GM03348 (cell line): ENCODE data around the gene CCDC74A.
"Not testable (repeated sequence)": the region's sequence is repeated elsewhere in the genome, so short reads cannot be mapped to it uniquely, and the experiment has no call there.

ENCODE experiments used
- DNase-seq: peaks from one replicate; pipeline ENCODE4 v3.0.0; 2012; ENCODE audit warnings: low spot score

Gene CCDC74A

GRCh38 chr2:131527131-131528001 is at the start of gene CCDC74A:
TSS of gene CCDC74A (plus strand) at chr2:131527888. CDS start at chr2:131527971, 83 bp downstream.
- not testable (repeated sequence) for DNase-seq

GRCh38 chr2:131478074-131478849 is 49.4 kb upstream of the CCDC74A start:
- not testable (repeated sequence) for DNase-seq

GRCh38 chr2:131478850-131479461 is 48.7 kb upstream of the CCDC74A start:
- DNase-seq, result not testable (repeated sequence)

GRCh38 chr2:131480351-131480750 is 47.3 kb upstream of the CCDC74A start:
- DNase-seq, result not testable (repeated sequence)

- not testable (repeated sequence) for DNase-seq
These were observed 45.1 kb upstream of the CCDC74A start for GRCh38 chr2:131482506-131483155.

GRCh38 chr2:131483981-131484820 is 43.5 kb upstream of the CCDC74A start:
- DNase-seq, result not testable (repeated sequence)

- not testable (repeated sequence) for DNase-seq
These were observed 42.7 kb upstream of the CCDC74A start for GRCh38 chr2:131484906-131485460.

- not testable (repeated sequence) for DNase-seq
These were observed 41.3 kb upstream of the CCDC74A start for GRCh38 chr2:131486201-131486902.

- DNase-seq, result no peak
These were observed 39.1 kb upstream of the CCDC74A start for GRCh38 chr2:131488306-131489205.

GRCh38 chr2:131490616-131491468 is 36.8 kb upstream of the CCDC74A start:
- DNase-seq, result peak; percentile 19

- DNase-seq, result not testable (repeated sequence)
These were observed 36.2 kb upstream of the CCDC74A start for GRCh38 chr2:131491469-131491836.

- peak; percentile 49 for DNase-seq
These were observed 35.7 kb upstream of the CCDC74A start, which contains the start of gene MZT2A for GRCh38 chr2:131492015-131492417. TSS of gene MZT2A (minus strand) at chr2:131492397. CDS start at chr2:131492376, 21 bp downstream.

GRCh38 chr2:131492418-131493198 is 35.1 kb upstream of the CCDC74A start:
- DNase-seq, result peak; percentile 100

GRCh38 chr2:131493199-131493968 is 34.3 kb upstream of the CCDC74A start:
- no peak for DNase-seq

- not testable (repeated sequence) for DNase-seq
These were observed 32.2 kb upstream of the CCDC74A start for GRCh38 chr2:131495506-131495905.

- not testable (repeated sequence) for DNase-seq
These were observed 29.2 kb upstream of the CCDC74A start for GRCh38 chr2:131498321-131498973.
